ENCODE data around the gene GADD45A.

Gene GADD45A

DNA sequence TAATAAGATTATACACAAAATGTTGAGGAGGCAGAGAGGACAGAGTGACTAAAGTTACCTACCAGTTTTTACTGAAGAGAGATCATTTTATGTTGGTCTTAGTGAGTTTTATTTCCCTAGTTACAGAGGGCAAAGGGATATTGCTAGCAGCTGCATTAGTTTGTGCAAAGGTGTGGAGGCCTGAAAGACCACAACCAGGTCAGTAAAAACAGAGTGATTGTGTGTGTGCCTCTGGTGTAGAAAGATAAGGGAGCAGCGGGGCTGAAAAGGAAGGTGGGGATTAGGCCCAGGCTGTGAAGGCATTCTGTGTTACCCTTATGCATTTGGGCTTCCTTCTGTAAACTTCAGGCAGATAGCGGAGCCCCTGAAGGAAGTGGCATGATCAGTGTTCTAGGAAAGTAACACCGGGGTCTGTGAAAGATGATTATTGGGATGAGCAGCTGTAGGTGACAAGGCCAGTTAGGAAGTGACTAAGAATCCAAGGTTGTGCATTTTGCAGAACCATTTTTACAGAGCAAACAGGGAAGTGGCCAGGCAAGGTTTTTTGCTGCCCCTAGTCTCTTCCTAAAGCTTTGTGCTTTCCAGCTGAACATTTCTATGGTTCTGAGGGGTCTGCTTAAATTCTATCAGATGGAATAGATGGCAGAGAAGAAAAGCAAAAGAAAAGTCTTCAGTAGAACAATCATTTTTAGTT is 3.7 kb downstream of the GADD45A start:
- no peak overlapping the region for H3K4me3 ChIP-seq (ENCODE audit: insufficient read length, low read depth)
- no peak overlapping the region for H3K9ac ChIP-seq (ENCODE audit: insufficient read length, low read depth)
- TF ChIP-seq YY1 (IDR thresholded peaks at IDR 0.05; ENCODE audit: insufficient read depth, insufficient read length) (no peak), ZNF274 (IDR thresholded peaks at IDR 0.05; ENCODE audit: low read depth, low read length) (no peak), SUZ12 (IDR thresholded peaks at IDR 0.05; ENCODE audit: extremely low read depth, insufficient read depth, insufficient read length) (no peak)
- peaks cover 50% of the 10 kb centered on the region for H3K36me3 ChIP-seq (ENCODE audit: insufficient read depth, insufficient read length, low read length)
- no peak for DNase-seq (ENCODE audit: low read depth, low spot score)
- H3K27me3 ChIP-seq (ENCODE audit: insufficient read depth, insufficient read length), result no peaks in the 10 kb centered on the region
- peaks cover 2% of the 10 kb centered on the region for H3K4me1 ChIP-seq (ENCODE audit: insufficient read depth, insufficient read length)
- no peaks in the 10 kb centered on the region for H3K9me3 ChIP-seq (ENCODE audit: insufficient read depth, low read length)

- Histone ChIP-seq H3K9ac (ENCODE audit: insufficient read length, low read depth) (no peak overlapping the region), H3K36me3 (ENCODE audit: insufficient read depth, insufficient read length, low read length) (peaks cover 50% of the 10 kb centered on the region), H3K4me1 (ENCODE audit: insufficient read depth, insufficient read length) (peaks cover 2% of the 10 kb centered on the region), H3K4me3 (ENCODE audit: insufficient read length, low read depth) (no peak overlapping the region), H3K27me3 (ENCODE audit: insufficient read depth, insufficient read length) (no peaks in the 10 kb centered on the region), H3K9me3 (ENCODE audit: insufficient read depth, low read length) (no peaks in the 10 kb centered on the region)
- TF ChIP-seq SUZ12 (IDR thresholded peaks at IDR 0.05; ENCODE audit: extremely low read depth, insufficient read depth, insufficient read length) (no peak), YY1 (IDR thresholded peaks at IDR 0.05; ENCODE audit: insufficient read depth, insufficient read length) (no peak), ZNF274 (IDR thresholded peaks at IDR 0.05; ENCODE audit: low read depth, low read length) (no peak)
- DNase-seq (ENCODE audit: low read depth, low spot score), result no peak
Observed at GRCh38 chr1:67689267-67690017, 4.4 kb downstream of the GADD45A start.

DNA sequence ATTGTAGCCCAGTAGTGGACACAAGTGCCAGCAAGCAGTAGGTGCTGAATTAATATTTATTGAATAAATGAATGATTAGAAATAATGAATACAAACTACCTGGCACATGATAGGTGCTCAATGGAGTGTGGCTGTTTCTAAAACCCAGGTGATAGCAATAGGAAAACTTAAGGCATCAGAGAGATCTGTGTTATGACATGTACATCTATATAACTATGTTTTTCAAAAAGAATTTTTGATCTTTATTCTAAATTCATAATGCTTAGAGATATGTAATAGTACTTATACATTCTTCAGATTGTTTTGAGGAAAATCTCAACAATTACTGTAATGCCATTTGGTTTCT is 5.0 kb downstream of the GADD45A start:
- no peak overlapping the region for H3K4me3 ChIP-seq (ENCODE audit: insufficient read length, low read depth)
- peaks cover 2% of the 10 kb centered on the region for H3K4me1 ChIP-seq (ENCODE audit: insufficient read depth, insufficient read length)
- no peak overlapping the region for H3K9ac ChIP-seq (ENCODE audit: insufficient read length, low read depth)
- TF ChIP-seq YY1 (IDR thresholded peaks at IDR 0.05; ENCODE audit: insufficient read depth, insufficient read length) (no peak), SUZ12 (IDR thresholded peaks at IDR 0.05; ENCODE audit: extremely low read depth, insufficient read depth, insufficient read length) (no peak), ZNF274 (IDR thresholded peaks at IDR 0.05; ENCODE audit: low read depth, low read length) (no peak)
- no peaks in the 10 kb centered on the region for H3K27me3 ChIP-seq (ENCODE audit: insufficient read depth, insufficient read length)
- H3K36me3 ChIP-seq (ENCODE audit: insufficient read depth, insufficient read length, low read length), result peaks cover 50% of the 10 kb centered on the region
- no peak for DNase-seq (ENCODE audit: low read depth, low spot score)
- no peaks in the 10 kb centered on the region for H3K9me3 ChIP-seq (ENCODE audit: insufficient read depth, low read length)

DNA sequence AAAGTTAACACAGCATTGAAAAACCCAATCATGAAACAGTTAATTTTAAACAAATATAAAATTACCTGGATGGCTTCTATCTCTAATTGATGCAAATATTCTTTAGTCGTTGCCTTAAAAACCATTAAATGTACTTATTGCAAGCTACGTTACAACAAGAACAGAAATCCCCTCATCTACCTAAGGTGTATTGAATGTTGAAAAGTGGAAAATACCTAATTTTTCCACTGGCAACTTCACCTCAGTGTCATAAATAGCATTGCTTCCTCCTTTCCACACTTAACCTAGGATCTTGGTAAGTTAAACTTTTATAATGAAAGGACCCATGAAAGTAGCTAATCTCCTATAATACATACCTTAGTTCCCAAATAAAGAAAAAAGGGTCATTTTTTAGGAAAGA is 5.4 kb downstream of the GADD45A start:
- no peak for DNase-seq (ENCODE audit: low read depth, low spot score)
- peaks cover 2% of the 10 kb centered on the region for H3K4me1 ChIP-seq (ENCODE audit: insufficient read depth, insufficient read length)
- H3K27me3 ChIP-seq (ENCODE audit: insufficient read depth, insufficient read length), result no peaks in the 10 kb centered on the region
- TF ChIP-seq ZNF274 (IDR thresholded peaks at IDR 0.05; ENCODE audit: low read depth, low read length), result no peak
- TF ChIP-seq YY1 (IDR thresholded peaks at IDR 0.05; ENCODE audit: insufficient read depth, insufficient read length), result no peak
- TF ChIP-seq SUZ12 (IDR thresholded peaks at IDR 0.05; ENCODE audit: extremely low read depth, insufficient read depth, insufficient read length), result no peak
- H3K36me3 ChIP-seq (ENCODE audit: insufficient read depth, insufficient read length, low read length), result peaks cover 50% of the 10 kb centered on the region
- H3K4me3 ChIP-seq (ENCODE audit: insufficient read length, low read depth), result no peak overlapping the region
- no peak overlapping the region for H3K9ac ChIP-seq (ENCODE audit: insufficient read length, low read depth)
- no peaks in the 10 kb centered on the region for H3K9me3 ChIP-seq (ENCODE audit: insufficient read depth, low read length)

- no peaks in the 10 kb centered on the region for H3K27me3 ChIP-seq (ENCODE audit: insufficient read depth, insufficient read length)
- DNase-seq (ENCODE audit: low read depth, low spot score), result no peak
- H3K9ac ChIP-seq (ENCODE audit: insufficient read length, low read depth), result no peak overlapping the region
- peaks cover 38% of the 10 kb centered on the region for H3K36me3 ChIP-seq (ENCODE audit: insufficient read depth, insufficient read length, low read length)
- no peak overlapping the region for H3K4me3 ChIP-seq (ENCODE audit: insufficient read length, low read depth)
- TF ChIP-seq YY1 (IDR thresholded peaks at IDR 0.05; ENCODE audit: insufficient read depth, insufficient read length), result no peak
- no peak for TF ChIP-seq ZNF274 (IDR thresholded peaks at IDR 0.05; ENCODE audit: low read depth, low read length)
- TF ChIP-seq SUZ12 (IDR thresholded peaks at IDR 0.05; ENCODE audit: extremely low read depth, insufficient read depth, insufficient read length), result no peak
- peaks cover 2% of the 10 kb centered on the region for H3K4me1 ChIP-seq (ENCODE audit: insufficient read depth, insufficient read length)
- H3K9me3 ChIP-seq (ENCODE audit: insufficient read depth, low read length), result no peaks in the 10 kb centered on the region
Observed at GRCh38 chr1:67691712-67692111, 6.7 kb downstream of the GADD45A start.

DNA sequence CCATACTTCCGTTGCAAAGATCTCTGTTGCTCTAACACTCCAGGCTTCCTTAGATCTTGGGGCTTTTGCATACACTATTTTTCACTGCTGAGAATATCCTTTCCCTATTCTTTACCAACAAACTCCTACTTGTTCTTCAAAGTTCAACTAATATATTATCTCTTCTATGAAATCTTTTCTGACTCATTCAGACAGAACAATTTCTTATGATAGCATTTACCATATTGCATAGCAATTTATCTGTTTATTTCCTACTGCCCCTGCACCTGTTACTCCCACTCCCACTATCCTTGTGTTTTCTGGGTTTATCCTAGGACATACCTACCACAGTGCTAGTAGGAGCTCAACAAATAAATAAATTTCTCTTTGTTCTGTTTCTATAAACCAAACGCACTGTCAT is 11.0 kb downstream of the GADD45A start:
- H3K4me3 ChIP-seq (ENCODE audit: insufficient read length, low read depth), result no peak overlapping the region
- no peaks in the 10 kb centered on the region for H3K9me3 ChIP-seq (ENCODE audit: insufficient read depth, low read length)
- no peaks in the 10 kb centered on the region for H3K36me3 ChIP-seq (ENCODE audit: insufficient read depth, insufficient read length, low read length)
- DNase-seq (ENCODE audit: low read depth, low spot score), result no peak
- peaks cover under 1% of the 10 kb centered on the region for H3K4me1 ChIP-seq (ENCODE audit: insufficient read depth, insufficient read length)
- TF ChIP-seq YY1 (IDR thresholded peaks at IDR 0.05; ENCODE audit: insufficient read depth, insufficient read length), result no peak
- no peak for TF ChIP-seq SUZ12 (IDR thresholded peaks at IDR 0.05; ENCODE audit: extremely low read depth, insufficient read depth, insufficient read length)
- no peak for TF ChIP-seq ZNF274 (IDR thresholded peaks at IDR 0.05; ENCODE audit: low read depth, low read length)
- no peaks in the 10 kb centered on the region for H3K27me3 ChIP-seq (ENCODE audit: insufficient read depth, insufficient read length)
- H3K9ac ChIP-seq (ENCODE audit: insufficient read length, low read depth), result no peak overlapping the region

GRCh38 chr1:67696708-67697107 is 11.7 kb downstream of the GADD45A start:
- Histone ChIP-seq H3K36me3 (ENCODE audit: insufficient read depth, insufficient read length, low read length) (no peaks in the 10 kb centered on the region), H3K27me3 (ENCODE audit: insufficient read depth, insufficient read length) (no peaks in the 10 kb centered on the region), H3K9me3 (ENCODE audit: insufficient read depth, low read length) (no peaks in the 10 kb centered on the region), H3K4me1 (ENCODE audit: insufficient read depth, insufficient read length) (peaks cover 4% of the 10 kb centered on the region), H3K9ac (ENCODE audit: insufficient read length, low read depth) (no peak overlapping the region), H3K4me3 (ENCODE audit: insufficient read length, low read depth) (no peak overlapping the region)
- DNase-seq (ENCODE audit: low read depth, low spot score), result no peak
- TF ChIP-seq ZNF274 (IDR thresholded peaks at IDR 0.05; ENCODE audit: low read depth, low read length), result no peak
- no peak for TF ChIP-seq SUZ12 (IDR thresholded peaks at IDR 0.05; ENCODE audit: extremely low read depth, insufficient read depth, insufficient read length)
- TF ChIP-seq YY1 (IDR thresholded peaks at IDR 0.05; ENCODE audit: insufficient read depth, insufficient read length), result no peak
